GM21423 (cell line): ENCODE data around the gene GASK1A.

Experiments used
- ATAC-seq: cut with Tn5 transposase; IDR thresholded peaks from one replicate; pipeline ENCODE4 v1.9.1; 2021; ENCODE audit warnings: mild to moderate bottlenecking, moderate library complexity; ENCODE audit not compliant: unreplicated experiment

GASK1A gene

GRCh38 chr3:43013256-43013655 lies 34.1 kb downstream of the GASK1A start:
- no peak for ATAC-seq

DNA sequence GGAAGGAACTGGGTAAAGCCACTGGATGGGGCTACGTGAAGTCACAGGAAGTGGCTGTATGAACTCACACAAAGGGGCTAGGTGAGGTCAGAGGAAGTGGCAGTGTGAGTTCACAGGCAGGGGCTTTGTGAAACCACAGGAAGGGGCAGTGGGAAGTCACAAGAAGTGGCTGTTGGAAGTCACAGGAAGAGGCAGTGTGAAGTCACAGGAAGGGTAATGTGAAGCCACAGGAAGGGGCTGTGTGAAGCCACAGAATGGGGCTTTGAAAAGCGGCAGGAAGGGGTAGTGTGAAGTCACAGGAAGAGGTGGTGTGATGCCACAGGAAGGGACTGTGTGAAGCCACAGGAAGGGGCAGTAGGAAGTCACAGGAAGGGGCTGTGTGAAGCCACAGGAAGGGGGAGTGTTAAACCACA lies 34.6 kb downstream of the GASK1A start:
- no peak for ATAC-seq

- no peak for ATAC-seq
These were observed 35.1 kb downstream of the GASK1A start for GRCh38 chr3:43014241-43014640.

DNA sequence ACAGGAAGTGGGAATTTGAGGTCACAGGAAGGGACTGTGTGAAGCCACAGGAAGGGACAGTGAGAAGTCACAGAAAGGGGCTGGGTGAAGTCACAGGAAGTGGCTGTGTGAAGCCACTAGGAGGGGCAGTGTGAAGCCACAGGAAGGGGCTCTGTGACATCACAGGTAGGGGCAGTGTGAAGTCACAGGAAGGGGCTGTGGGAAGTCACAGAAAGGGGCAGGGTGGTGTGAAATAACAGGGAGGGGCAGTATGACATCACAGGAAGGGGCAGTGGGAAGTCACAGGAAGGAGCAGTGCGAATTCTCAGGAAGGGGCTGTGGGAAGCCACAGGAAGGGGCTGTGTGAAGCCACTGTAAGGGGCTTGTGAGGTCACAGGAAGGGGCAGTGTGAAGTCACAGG lies 35.8 kb downstream of the GASK1A start:
- ATAC-seq: no peak

GRCh38 chr3:43015572-43015971 lies 36.5 kb downstream of the GASK1A start:
- ATAC-seq: no peak

- ATAC-seq: no peak
These were observed 37.1 kb downstream of the GASK1A start for GRCh38 chr3:43015991-43016865.

GRCh38 chr3:43017004-43017403 lies 37.9 kb downstream of the GASK1A start:
- ATAC-seq: no peak

GRCh38 chr3:43017593-43018195 lies 38.6 kb downstream of the GASK1A start:
- no peak for ATAC-seq

GRCh38 chr3:43018246-43018645 lies 39.1 kb downstream of the GASK1A start:
- no peak for ATAC-seq

DNA sequence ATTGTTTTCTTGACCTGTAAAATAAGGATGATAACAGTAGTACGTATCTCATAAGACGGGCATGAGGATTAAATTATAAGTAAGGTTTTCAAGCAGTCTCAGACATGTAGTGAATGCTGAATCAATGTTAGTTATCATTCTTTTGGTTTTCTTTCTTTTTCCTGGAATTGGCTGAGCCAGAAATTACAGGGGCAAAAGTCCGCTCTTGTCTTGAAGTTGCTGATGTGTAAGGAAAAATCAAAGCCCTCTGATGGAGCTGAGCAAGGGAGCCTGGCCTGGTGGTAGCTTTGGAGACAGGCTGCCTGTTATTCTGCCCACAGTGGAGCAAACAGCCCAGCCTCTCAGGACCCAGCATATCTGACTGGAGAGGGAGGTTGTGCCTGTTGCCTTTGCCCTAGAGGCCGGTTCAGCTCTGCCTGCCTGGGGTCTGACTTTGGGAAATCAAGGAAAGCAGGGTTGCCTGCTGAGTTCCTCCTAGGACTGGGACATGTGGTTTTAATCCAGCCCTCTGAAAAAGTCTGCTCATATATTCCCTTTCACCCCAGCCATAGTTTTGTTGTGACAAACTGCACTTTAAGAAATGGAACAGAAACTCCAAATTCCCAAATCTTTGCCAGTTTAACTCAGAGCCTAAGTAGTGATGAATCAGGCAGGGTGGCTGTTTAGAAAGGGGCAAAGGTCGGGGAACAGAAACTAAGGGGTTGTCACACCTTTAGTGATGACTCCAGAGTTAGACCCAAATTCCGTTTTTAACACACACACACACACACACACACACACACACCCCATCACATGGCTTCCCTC lies 40.1 kb downstream of the GASK1A start:
- ATAC-seq: no peak

DNA sequence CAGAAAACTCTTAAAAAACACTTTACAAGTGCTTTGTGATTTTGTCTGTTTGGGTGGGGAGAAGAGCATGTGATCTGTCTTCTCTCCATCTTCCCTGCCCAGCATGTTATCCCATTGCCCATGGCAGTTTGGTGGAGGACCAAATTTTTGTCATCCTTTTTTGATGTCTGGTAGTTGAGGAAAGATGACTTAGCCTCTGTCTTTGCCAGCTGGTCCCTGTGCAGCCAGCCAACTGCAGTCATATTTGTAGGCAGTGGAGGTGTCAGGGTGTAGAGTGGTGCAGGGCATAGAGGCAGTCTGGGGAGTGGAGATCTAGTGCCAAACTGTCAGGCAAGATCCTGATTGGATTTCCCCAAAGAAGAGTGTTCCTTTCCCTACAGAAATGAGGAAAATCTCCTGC lies 40.7 kb downstream of the GASK1A start:
- ATAC-seq: no peak

GRCh38 chr3:43021186-43021585 lies 42.1 kb downstream of the GASK1A start:
- no peak for ATAC-seq

- no peak for ATAC-seq
These were observed 43.0 kb downstream of the GASK1A start for GRCh38 chr3:43022121-43022520.

DNA sequence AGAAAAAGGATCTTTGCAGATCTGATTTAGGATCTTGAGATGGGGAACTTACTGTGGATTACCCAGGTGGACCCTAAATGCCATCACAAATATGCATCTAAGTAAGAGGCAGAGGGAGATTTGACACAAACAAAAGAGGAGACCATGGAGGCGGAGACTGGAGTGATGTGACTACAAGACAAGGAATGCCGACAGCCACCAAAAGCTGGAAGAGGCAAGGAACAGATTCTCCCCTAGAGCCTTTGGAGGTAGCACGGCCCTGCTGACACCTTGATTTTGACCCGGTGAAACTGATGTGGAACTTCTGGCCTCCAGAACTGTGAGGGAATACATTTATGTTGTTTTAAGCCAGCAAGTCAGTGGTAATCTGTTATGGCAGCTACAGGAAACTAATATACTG lies 44.0 kb downstream of the GASK1A start:
- ATAC-seq: no peak

- ATAC-seq: no peak
These were observed 44.6 kb downstream of the GASK1A start for GRCh38 chr3:43023746-43024145.

- no peak for ATAC-seq
These were observed 45.2 kb downstream of the GASK1A start for GRCh38 chr3:43024181-43024885.

- ATAC-seq: no peak
These were observed 46.3 kb downstream of the GASK1A start for GRCh38 chr3:43025423-43025822.

DNA sequence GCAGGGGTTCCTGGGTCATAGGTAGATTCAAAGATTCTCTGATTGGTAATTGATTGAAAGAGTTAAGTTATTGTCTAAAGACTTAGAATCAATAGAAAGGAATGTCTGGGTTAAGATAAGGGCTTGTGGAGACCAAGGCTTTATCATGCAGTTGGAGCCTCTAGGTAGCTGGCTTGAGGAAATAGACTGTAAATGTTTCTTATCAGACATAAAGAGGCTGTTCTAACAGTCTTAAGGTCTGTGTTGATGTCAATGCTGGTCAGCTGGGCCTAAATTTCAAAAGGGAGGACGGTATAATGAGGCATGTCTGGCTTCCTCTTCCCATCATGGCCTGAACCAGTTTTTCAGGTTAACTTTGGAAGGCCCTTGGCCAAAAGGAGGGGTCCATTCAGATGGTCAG lies 48.9 kb downstream of the GASK1A start:
- no peak for ATAC-seq

- no peak for ATAC-seq
These were observed 49.8 kb downstream of the GASK1A start for GRCh38 chr3:43028678-43029490.
